ENCODE data around the gene CCDC92B.

GRCh38 chr17:2691069-2691871, 58.2 kb downstream of the CCDC92B start:
- no peak for TF ChIP-seq EZH2 (IDR thresholded peaks at IDR 0.05; ENCODE audit: insufficient read depth, poor library complexity, severe bottlenecking)
- TF ChIP-seq EZH2phosphoT487 (IDR thresholded peaks at IDR 0.05; ENCODE audit: insufficient read depth, low read depth): no peak
